ENCODE data around the gene LMNTD1.

Gene LMNTD1

DNA sequence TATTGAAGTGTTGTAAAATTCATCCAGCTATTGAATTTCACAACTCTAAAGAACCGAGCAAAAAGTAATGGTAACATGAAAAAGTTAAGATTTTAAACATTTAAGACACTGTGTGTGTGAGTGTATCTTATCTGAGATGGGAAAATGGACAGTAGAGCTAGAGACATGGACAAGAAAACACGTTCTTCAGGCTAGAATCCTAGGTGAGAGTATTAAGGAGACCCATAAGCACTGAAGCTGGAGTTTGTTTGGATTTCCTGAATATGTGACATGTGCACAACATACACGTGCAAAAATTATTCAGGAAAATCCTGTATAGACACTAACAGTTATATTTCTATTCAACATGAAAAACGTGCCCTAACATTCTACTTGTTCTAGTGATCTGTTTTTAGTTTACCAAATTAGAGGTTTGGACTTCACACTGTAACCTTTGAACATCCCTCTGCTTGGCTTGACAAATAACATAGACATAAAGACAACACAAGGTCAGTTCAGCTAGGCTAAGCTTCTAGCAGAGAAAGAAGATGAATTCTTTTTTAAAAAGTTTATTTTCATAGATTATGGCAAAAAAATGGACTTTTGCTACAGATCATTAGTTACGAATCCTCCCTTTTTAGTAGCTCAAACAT lies 31.3 kb downstream of the LMNTD1 start:
- no peak for DNase-seq
- H3K27me3 ChIP-seq (replicated peaks; ENCODE audit: control insufficient read depth, insufficient read depth, low read length, poor library complexity, severe bottlenecking): no peaks in the 10 kb centered on the region
- no peak overlapping the region for H3K4me3 ChIP-seq (ENCODE audit: insufficient read depth, low read depth, low read length, poor library complexity, severe bottlenecking)
- no peaks in the 10 kb centered on the region for H3K9me3 ChIP-seq (ENCODE audit: control insufficient read depth, low read length)
- no peaks in the 10 kb centered on the region for H3K4me1 ChIP-seq (ENCODE audit: control insufficient read depth, insufficient read depth, low read length, poor library complexity, severe bottlenecking)
- no peaks in the 10 kb centered on the region for H3K36me3 ChIP-seq (ENCODE audit: control insufficient read depth, insufficient read depth, low read length)
- no peak overlapping the region for H3K27ac ChIP-seq (ENCODE audit: insufficient read depth, low read length, poor library complexity, severe bottlenecking)

DNA sequence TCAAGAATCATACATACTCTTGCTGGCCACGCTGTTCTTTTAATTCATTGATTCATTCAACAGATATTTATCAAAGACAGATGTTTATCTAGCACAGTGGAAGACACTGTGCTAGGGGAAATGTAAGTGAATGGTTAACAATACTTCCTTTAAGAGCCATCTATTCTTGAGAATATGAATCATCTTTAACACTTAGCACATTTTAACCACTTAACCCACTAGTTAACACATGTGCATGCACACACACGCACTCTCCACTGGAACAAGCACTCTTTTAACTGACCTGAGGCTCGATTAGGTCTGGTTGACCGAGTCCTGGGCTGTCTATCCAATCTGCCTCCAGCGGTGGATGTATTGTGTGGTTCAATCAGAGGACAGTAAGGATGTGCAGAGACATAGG lies 34.6 kb downstream of the LMNTD1 start:
- H3K27ac ChIP-seq (ENCODE audit: insufficient read depth, low read length, poor library complexity, severe bottlenecking): no peak overlapping the region

DNA sequence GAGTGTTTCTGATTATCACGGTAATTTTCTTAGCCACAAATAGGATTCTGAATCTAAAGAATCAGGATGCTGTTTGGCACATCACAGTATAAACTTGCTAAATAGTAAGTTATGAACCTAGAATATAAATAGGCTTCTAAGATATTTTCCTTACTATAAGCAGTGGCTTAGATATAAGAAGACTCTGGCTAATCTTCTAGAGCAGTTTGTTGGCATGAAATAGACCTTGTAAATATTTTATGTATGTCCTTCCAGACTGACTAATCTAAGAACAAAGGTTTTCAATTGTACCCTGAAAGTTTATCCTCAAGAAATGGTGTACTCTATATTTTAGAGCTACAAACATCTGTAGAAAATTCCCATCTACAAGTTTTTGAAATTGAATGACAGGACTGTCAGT lies 48.3 kb downstream of the LMNTD1 start:
- no peak overlapping the region for H3K27ac ChIP-seq (ENCODE audit: insufficient read depth, low read length, poor library complexity, severe bottlenecking)
- H3K4me1 ChIP-seq (ENCODE audit: control insufficient read depth, insufficient read depth, low read length, poor library complexity, severe bottlenecking): no peaks in the 10 kb centered on the region
- no peaks in the 10 kb centered on the region for H3K27me3 ChIP-seq (replicated peaks; ENCODE audit: control insufficient read depth, insufficient read depth, low read length, poor library complexity, severe bottlenecking)
- no peak for DNase-seq
- H3K4me3 ChIP-seq (ENCODE audit: insufficient read depth, low read depth, low read length, poor library complexity, severe bottlenecking): no peak overlapping the region
- H3K36me3 ChIP-seq (ENCODE audit: control insufficient read depth, insufficient read depth, low read length): no peaks in the 10 kb centered on the region
- no peaks in the 10 kb centered on the region for H3K9me3 ChIP-seq (ENCODE audit: control insufficient read depth, low read length)

More for the DNA sequence above, 34.6 kb downstream of the LMNTD1 start:
- Histone ChIP-seq H3K36me3 (ENCODE audit: control insufficient read depth, insufficient read depth, low read length) (no peaks in the 10 kb centered on the region), H3K9me3 (ENCODE audit: control insufficient read depth, low read length) (no peaks in the 10 kb centered on the region), H3K4me1 (ENCODE audit: control insufficient read depth, insufficient read depth, low read length, poor library complexity, severe bottlenecking) (no peaks in the 10 kb centered on the region), H3K4me3 (ENCODE audit: insufficient read depth, low read depth, low read length, poor library complexity, severe bottlenecking) (no peak overlapping the region), H3K27me3 (replicated peaks; ENCODE audit: control insufficient read depth, insufficient read depth, low read length, poor library complexity, severe bottlenecking) (no peaks in the 10 kb centered on the region)
- DNase-seq: no peak

DNA sequence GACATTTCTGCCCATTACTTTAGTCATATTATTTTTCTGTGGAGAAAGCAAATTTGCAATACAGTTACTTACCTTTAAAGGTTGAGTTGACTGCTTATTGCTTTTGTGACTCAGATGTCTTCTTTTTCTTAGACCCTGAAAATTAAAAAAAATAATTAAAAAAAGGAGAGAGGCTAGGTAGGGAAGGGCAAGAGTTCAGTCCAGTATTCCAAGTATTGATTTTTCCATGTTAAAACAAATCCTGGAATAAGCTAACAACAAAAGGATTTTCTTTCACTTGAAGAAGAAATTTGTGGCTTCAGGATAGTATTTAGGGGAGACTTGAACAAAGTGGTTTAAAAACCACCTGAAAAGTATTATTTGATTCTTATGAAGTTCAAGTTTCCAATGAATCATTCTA lies 49.4 kb downstream of the LMNTD1 start:
- H3K27me3 ChIP-seq (replicated peaks; ENCODE audit: control insufficient read depth, insufficient read depth, low read length, poor library complexity, severe bottlenecking): no peaks in the 10 kb centered on the region
- H3K9me3 ChIP-seq (ENCODE audit: control insufficient read depth, low read length): no peaks in the 10 kb centered on the region
- H3K27ac ChIP-seq (ENCODE audit: insufficient read depth, low read length, poor library complexity, severe bottlenecking): no peak overlapping the region
- no peak for DNase-seq
- no peaks in the 10 kb centered on the region for H3K4me1 ChIP-seq (ENCODE audit: control insufficient read depth, insufficient read depth, low read length, poor library complexity, severe bottlenecking)
- no peak overlapping the region for H3K4me3 ChIP-seq (ENCODE audit: insufficient read depth, low read depth, low read length, poor library complexity, severe bottlenecking)
- H3K36me3 ChIP-seq (ENCODE audit: control insufficient read depth, insufficient read depth, low read length): no peaks in the 10 kb centered on the region

DNA sequence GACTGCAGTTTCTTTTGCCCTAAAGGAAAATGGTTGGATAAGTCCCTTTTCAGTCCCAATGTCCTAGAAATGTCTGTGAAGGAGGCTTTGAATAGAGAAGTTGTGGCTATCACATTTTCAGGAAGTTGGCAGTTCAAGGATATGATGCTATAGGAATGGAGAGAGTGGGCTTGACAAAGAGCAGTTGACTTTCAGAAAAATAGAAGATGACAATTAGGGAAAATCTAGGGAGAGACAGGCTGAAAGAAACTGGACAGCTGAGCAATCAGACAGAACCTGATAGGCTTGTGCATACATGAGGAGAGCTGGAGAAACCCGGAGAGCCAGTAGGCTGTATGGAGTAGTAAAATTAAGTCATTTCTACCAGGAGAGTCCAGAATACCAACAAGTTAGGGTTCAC lies 50.5 kb downstream of the LMNTD1 start:
- no peaks in the 10 kb centered on the region for H3K36me3 ChIP-seq (ENCODE audit: control insufficient read depth, insufficient read depth, low read length)
- no peaks in the 10 kb centered on the region for H3K27me3 ChIP-seq (replicated peaks; ENCODE audit: control insufficient read depth, insufficient read depth, low read length, poor library complexity, severe bottlenecking)
- H3K4me1 ChIP-seq (ENCODE audit: control insufficient read depth, insufficient read depth, low read length, poor library complexity, severe bottlenecking): no peaks in the 10 kb centered on the region
- DNase-seq: no peak
- no peak overlapping the region for H3K4me3 ChIP-seq (ENCODE audit: insufficient read depth, low read depth, low read length, poor library complexity, severe bottlenecking)
- H3K27ac ChIP-seq (ENCODE audit: insufficient read depth, low read length, poor library complexity, severe bottlenecking): no peak overlapping the region
- H3K9me3 ChIP-seq (ENCODE audit: control insufficient read depth, low read length): no peaks in the 10 kb centered on the region

DNA sequence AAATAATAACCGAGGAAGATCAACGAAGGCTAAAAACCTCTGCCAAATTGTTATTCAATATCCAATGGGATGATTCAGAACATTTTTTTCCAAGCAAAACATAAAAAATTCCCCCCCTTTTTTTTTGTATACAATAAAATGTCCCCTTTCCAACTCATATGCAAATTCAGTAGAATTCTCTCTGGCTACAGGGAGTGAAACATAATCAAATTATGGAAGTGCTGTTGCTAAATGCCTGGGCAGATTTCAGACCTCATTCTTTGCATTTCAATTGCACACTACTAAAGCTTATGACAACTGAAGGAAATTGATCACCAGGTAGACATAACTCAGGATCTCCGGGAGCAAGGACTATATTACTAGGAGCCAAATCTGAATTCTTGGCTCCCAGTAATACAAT lies 51.0 kb downstream of the LMNTD1 start:
- no peaks in the 10 kb centered on the region for H3K4me1 ChIP-seq (ENCODE audit: control insufficient read depth, insufficient read depth, low read length, poor library complexity, severe bottlenecking)
- H3K27me3 ChIP-seq (replicated peaks; ENCODE audit: control insufficient read depth, insufficient read depth, low read length, poor library complexity, severe bottlenecking): no peaks in the 10 kb centered on the region
- no peaks in the 10 kb centered on the region for H3K9me3 ChIP-seq (ENCODE audit: control insufficient read depth, low read length)
- H3K4me3 ChIP-seq (ENCODE audit: insufficient read depth, low read depth, low read length, poor library complexity, severe bottlenecking): no peak overlapping the region
- no peaks in the 10 kb centered on the region for H3K36me3 ChIP-seq (ENCODE audit: control insufficient read depth, insufficient read depth, low read length)
- no peak overlapping the region for H3K27ac ChIP-seq (ENCODE audit: insufficient read depth, low read length, poor library complexity, severe bottlenecking)
- no peak for DNase-seq

DNA sequence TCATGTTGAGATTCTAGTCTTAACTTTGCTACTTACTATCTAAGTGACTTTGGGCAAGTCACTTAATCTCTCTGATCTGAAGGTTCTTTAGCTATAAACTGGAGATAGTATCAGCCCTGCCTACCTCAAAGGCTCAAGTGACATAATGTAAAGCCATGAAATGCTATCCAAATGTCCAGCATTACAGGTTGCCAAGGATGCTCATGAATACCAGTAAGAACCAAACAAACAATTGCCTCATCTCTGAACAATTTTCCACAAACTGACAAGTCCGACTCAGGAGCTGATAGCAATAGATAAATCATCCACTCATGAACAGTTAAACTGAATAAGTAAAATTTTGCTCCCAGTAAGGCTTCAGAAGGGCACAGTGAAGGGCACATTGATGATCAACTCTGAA lies 51.5 kb downstream of the LMNTD1 start:
- H3K27me3 ChIP-seq (replicated peaks; ENCODE audit: control insufficient read depth, insufficient read depth, low read length, poor library complexity, severe bottlenecking): no peaks in the 10 kb centered on the region
- no peaks in the 10 kb centered on the region for H3K36me3 ChIP-seq (ENCODE audit: control insufficient read depth, insufficient read depth, low read length)
- no peaks in the 10 kb centered on the region for H3K9me3 ChIP-seq (ENCODE audit: control insufficient read depth, low read length)
- no peak overlapping the region for H3K27ac ChIP-seq (ENCODE audit: insufficient read depth, low read length, poor library complexity, severe bottlenecking)
- H3K4me1 ChIP-seq (ENCODE audit: control insufficient read depth, insufficient read depth, low read length, poor library complexity, severe bottlenecking): no peaks in the 10 kb centered on the region
- no peak for DNase-seq
- H3K4me3 ChIP-seq (ENCODE audit: insufficient read depth, low read depth, low read length, poor library complexity, severe bottlenecking): no peak overlapping the region

DNA sequence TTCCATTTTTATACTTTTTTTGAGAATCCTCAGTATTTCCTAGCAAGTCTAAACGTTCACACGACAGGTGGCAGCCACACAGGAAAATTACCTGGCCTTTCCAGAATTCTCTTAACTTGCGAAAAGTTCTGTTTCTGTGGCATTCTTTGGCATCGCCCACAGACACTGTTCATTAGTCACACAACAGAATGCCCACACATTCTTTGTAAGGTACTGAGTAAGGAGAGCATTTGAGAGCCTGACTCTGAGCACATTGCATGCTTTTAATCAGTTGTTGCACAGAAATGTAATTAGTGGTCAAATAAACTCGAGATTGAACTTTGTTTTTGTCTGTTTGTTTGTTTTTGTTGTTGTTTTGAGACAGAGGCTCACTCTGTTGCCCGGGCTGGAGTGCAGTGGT lies 52.4 kb downstream of the LMNTD1 start:
- no peak for DNase-seq
- H3K36me3 ChIP-seq (ENCODE audit: control insufficient read depth, insufficient read depth, low read length): no peaks in the 10 kb centered on the region
- H3K4me1 ChIP-seq (ENCODE audit: control insufficient read depth, insufficient read depth, low read length, poor library complexity, severe bottlenecking): no peaks in the 10 kb centered on the region
- no peaks in the 10 kb centered on the region for H3K9me3 ChIP-seq (ENCODE audit: control insufficient read depth, low read length)
- H3K4me3 ChIP-seq (ENCODE audit: insufficient read depth, low read depth, low read length, poor library complexity, severe bottlenecking): no peak overlapping the region
- no peaks in the 10 kb centered on the region for H3K27me3 ChIP-seq (replicated peaks; ENCODE audit: control insufficient read depth, insufficient read depth, low read length, poor library complexity, severe bottlenecking)
- no peak overlapping the region for H3K27ac ChIP-seq (ENCODE audit: insufficient read depth, low read length, poor library complexity, severe bottlenecking)

DNA sequence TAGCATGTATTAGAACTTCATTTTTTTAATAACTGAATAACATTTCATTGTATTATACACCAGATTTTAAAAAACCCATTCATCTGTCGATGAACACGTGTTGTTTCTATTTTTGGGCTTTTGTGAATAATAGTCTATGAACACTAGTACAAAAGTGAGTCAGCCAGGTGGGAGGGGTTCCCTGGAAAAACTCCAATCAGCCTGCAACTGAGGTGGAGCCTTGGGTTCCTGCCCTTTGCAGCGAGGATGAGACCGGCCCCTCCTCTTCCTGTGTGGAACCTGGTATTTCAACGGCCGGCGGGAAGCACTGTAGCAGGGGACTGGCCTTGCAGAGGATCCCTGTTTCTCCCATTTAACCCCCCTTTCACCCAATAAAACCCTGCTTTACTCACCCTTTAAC lies 56.1 kb downstream of the LMNTD1 start:
- H3K4me1 ChIP-seq (ENCODE audit: control insufficient read depth, insufficient read depth, low read length, poor library complexity, severe bottlenecking): no peaks in the 10 kb centered on the region
- no peak overlapping the region for H3K4me3 ChIP-seq (ENCODE audit: insufficient read depth, low read depth, low read length, poor library complexity, severe bottlenecking)
- no peak for DNase-seq
- H3K9me3 ChIP-seq (ENCODE audit: control insufficient read depth, low read length): no peaks in the 10 kb centered on the region
- H3K27ac ChIP-seq (ENCODE audit: insufficient read depth, low read length, poor library complexity, severe bottlenecking): no peak overlapping the region
- H3K36me3 ChIP-seq (ENCODE audit: control insufficient read depth, insufficient read depth, low read length): no peaks in the 10 kb centered on the region
- no peaks in the 10 kb centered on the region for H3K27me3 ChIP-seq (replicated peaks; ENCODE audit: control insufficient read depth, insufficient read depth, low read length, poor library complexity, severe bottlenecking)

DNA sequence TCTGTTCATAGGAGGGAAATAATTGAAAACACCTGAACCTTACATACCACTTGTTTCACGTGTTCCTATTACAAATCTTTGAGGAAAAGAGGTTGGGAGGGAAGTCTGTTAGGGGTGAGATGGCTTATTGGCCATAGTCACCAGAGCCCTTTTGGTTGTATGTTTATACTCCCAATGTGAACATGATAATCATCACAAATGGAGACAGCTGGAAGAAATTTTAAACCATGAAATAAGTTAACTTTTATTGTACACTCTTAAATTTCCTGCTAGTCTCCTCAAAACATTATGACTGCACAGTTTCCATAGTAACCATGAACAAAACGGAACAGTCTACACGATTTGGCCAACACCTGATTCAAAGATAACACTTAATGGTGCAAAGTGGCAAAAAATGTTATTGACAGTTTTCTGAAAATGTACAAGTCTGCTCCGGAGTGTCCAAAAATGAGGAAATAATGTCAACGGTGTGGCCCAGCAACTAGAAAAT lies 56.9 kb downstream of the LMNTD1 start:
- no peak overlapping the region for H3K27ac ChIP-seq (ENCODE audit: insufficient read depth, low read length, poor library complexity, severe bottlenecking)
- H3K36me3 ChIP-seq (ENCODE audit: control insufficient read depth, insufficient read depth, low read length): no peaks in the 10 kb centered on the region
- no peaks in the 10 kb centered on the region for H3K9me3 ChIP-seq (ENCODE audit: control insufficient read depth, low read length)
- H3K4me3 ChIP-seq (ENCODE audit: insufficient read depth, low read depth, low read length, poor library complexity, severe bottlenecking): no peak overlapping the region
- no peaks in the 10 kb centered on the region for H3K4me1 ChIP-seq (ENCODE audit: control insufficient read depth, insufficient read depth, low read length, poor library complexity, severe bottlenecking)
- no peak for DNase-seq
- H3K27me3 ChIP-seq (replicated peaks; ENCODE audit: control insufficient read depth, insufficient read depth, low read length, poor library complexity, severe bottlenecking): no peaks in the 10 kb centered on the region
